ENCODE measurements around the gene KLHL22. TPM values are rescaled to one million over a fixed set of nuclear protein-coding genes. Genes with fewer than 3 reads are reported as not detected.

KLHL22 gene
- total and polyA plus RNA-seq, 2 of the 13 experiments (the other 11 are each of a cell fraction or from before 2014, with no cell fraction given) = 10.9 to 14.8 TPM

- TF ChIP-seq FOSL2 (CRISPR knock-in tag; IDR thresholded peaks at IDR 0.05) (peak; percentile 18), ZNF615 (CRISPR knock-in tag; IDR thresholded peaks at IDR 0.05; ENCODE audit: borderline replicate concordance) (0 out of 2 replicates have a peak, but pooled peaks have one; percentile 69), ZFP36L1 (CRISPR knock-in tag; IDR thresholded peaks at IDR 0.05) (0 out of 2 replicates have a peak, but pooled peaks have one; percentile 76), YEATS4 (CRISPR knock-in tag; IDR thresholded peaks at IDR 0.05; ENCODE audit: borderline replicate concordance) (no peak), RORA (CRISPR knock-in tag; IDR thresholded peaks at IDR 0.05) (no peak), ZNF614 (CRISPR knock-in tag; IDR thresholded peaks at IDR 0.05; ENCODE audit: borderline replicate concordance) (peak; percentile 47; the same call in 1 of the 2 replicates), TMF1 (CRISPR knock-in tag; IDR thresholded peaks at IDR 0.05; ENCODE audit: low read depth) (no peak), ZNF709 (CRISPR knock-in tag; IDR thresholded peaks at IDR 0.05) (no peak), THAP8 (CRISPR knock-in tag; IDR thresholded peaks at IDR 0.05; ENCODE audit: borderline replicate concordance) (no peak), FOXM1 (CRISPR knock-in tag; IDR thresholded peaks at IDR 0.05) (no peak), PRMT3 (CRISPR knock-in tag; IDR thresholded peaks at IDR 0.05; ENCODE audit: borderline replicate concordance, low read depth) (no peak), BRF2 (CRISPR knock-in tag; IDR thresholded peaks at IDR 0.05) (no peak), CREM (IDR thresholded peaks at IDR 0.05) (peak; percentile 79), CREM (CRISPR knock-in tag; IDR thresholded peaks at IDR 0.05) (no peak), ZBTB37 (CRISPR knock-in tag; IDR thresholded peaks at IDR 0.05) (no peak), ZNF839 (CRISPR knock-in tag; IDR thresholded peaks at IDR 0.05; ENCODE audit: borderline replicate concordance) (no peak), U2AF2 (IDR thresholded peaks at IDR 0.05; ENCODE audit: low read depth, low read length) (no peak), ZBTB33 (CRISPR knock-in tag; IDR thresholded peaks at IDR 0.05) (no peak), NCOA5 (CRISPR knock-in tag; IDR thresholded peaks at IDR 0.05) (no peak), MIER3 (CRISPR knock-in tag; IDR thresholded peaks at IDR 0.05; ENCODE audit: borderline replicate concordance) (no peak), TBX3 (IDR thresholded peaks at IDR 0.05; ENCODE audit: borderline replicate concordance) (no peak), ZSCAN25 (CRISPR knock-in tag; IDR thresholded peaks at IDR 0.05) (no peak), KLF16 (CRISPR knock-in tag; IDR thresholded peaks at IDR 0.05) (peak in 1 of 2 experiments; percentile 87; a peak in 2 of 4 replicates), ATF3 (CRISPR knock-in tag; IDR thresholded peaks at IDR 0.05) (peak; percentile 40; the same call in 1 of the 2 replicates), ETV6 (CRISPR knock-in tag; conservative IDR thresholded peaks at IDR 0.05) (no peak), TEAD3 (CRISPR knock-in tag; optimal IDR thresholded peaks at IDR 0.05; ENCODE audit: borderline replicate concordance) (no peak)
Measured at GRCh38 chr22:20393705-20394476, 101.7 kb downstream of the KLHL22 start, which contains the start of gene ZNF74 (continued).

All from HepG2 (cell line).